SHP77 treated with DMSO at 0.1 percent for 48 hours (cell line): Measurements from ENCODE around the gene ZNF467.

Experiments
- DNase-seq: peaks from one replicate; lab custom pipeline; 2025; lab: John Stamatoyannopoulos, UW

The ZNF467 gene

GRCh38 chr7:149773446-149774236 lies at the start of gene ZNF467:
ZNF467 (minus strand) TSS chr7:149773588; CDS start chr7:149771032, 2,556 bp downstream.
- no peak for DNase-seq

GRCh38 chr7:149822353-149822943 lies 49.1 kb upstream of the ZNF467 start:
- DNase-seq: no peak

- no peak for DNase-seq
Observed at GRCh38 chr7:149821191-149822148, 48.1 kb upstream of the ZNF467 start.

- DNase-seq: no peak
Observed at GRCh38 chr7:149820622-149821190, 47.3 kb upstream of the ZNF467 start.

- no peak for DNase-seq
Observed at GRCh38 chr7:149819961-149820340, 46.6 kb upstream of the ZNF467 start.

- no peak for DNase-seq
Observed at GRCh38 chr7:149819141-149819960, 46.0 kb upstream of the ZNF467 start.

- DNase-seq: no peak
Observed at GRCh38 chr7:149818536-149818840, 45.1 kb upstream of the ZNF467 start.

- no peak for DNase-seq
Observed at GRCh38 chr7:149817836-149818535, 44.6 kb upstream of the ZNF467 start.

- no peak for DNase-seq
Observed at GRCh38 chr7:149817301-149817771, 43.9 kb upstream of the ZNF467 start.

GRCh38 chr7:149816794-149817193 lies 43.4 kb upstream of the ZNF467 start:
- no peak for DNase-seq

GRCh38 chr7:149816267-149816751 lies 42.9 kb upstream of the ZNF467 start:
- no peak for DNase-seq

GRCh38 chr7:149815661-149816266 lies 42.4 kb upstream of the ZNF467 start:
- no peak for DNase-seq

- no peak for DNase-seq
Observed at GRCh38 chr7:149815121-149815520, 41.7 kb upstream of the ZNF467 start.

- no peak for DNase-seq
Observed at GRCh38 chr7:149814494-149814893, 41.1 kb upstream of the ZNF467 start.

GRCh38 chr7:149813254-149814035 lies 40.1 kb upstream of the ZNF467 start:
- no peak for DNase-seq

- no peak for DNase-seq
Observed at GRCh38 chr7:149811831-149812490, 38.6 kb upstream of the ZNF467 start.

GRCh38 chr7:149811221-149811620 lies 37.8 kb upstream of the ZNF467 start:
- no peak for DNase-seq

- no peak for DNase-seq
Observed at GRCh38 chr7:149809215-149809614, 35.8 kb upstream of the ZNF467 start.

GRCh38 chr7:149808311-149808710 lies 34.9 kb upstream of the ZNF467 start:
- no peak for DNase-seq
